ENCODE data around the gene PPARG. TPM values are rescaled to one million over a fixed set of nuclear protein-coding genes. Genes with fewer than 3 reads are reported as not detected.

PPARG gene
- total RNA-seq, 1 donor from 2014 or later: 3.2 TPM

DNA sequence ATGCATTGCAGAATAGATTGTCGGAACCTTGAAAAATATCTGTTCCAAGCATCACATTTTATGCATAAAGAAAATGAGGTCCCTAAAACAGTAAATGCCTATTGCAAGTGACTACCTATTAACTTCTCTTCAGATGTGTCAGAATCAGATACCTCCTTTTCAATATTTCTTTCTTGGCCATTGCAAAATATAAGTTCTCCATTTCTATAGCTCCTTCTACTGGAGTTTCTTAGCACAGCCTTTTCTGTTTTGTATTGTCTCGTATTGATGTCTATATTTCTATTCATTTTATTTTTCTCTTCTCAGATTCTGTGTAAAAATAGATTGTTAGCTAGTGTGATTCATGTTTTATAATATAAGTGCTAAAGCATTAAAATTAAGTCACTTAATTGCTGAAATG is 63.4 kb downstream of the PPARG start:
- Mint-ChIP-seq H3K27me3 (ENCODE audit: unreplicated experiment) (peaks cover 2% of the 10 kb centered on the region), H3K4me1 (ENCODE audit: unreplicated experiment) (no peaks in the 10 kb centered on the region), H3K27ac (ENCODE audit: unreplicated experiment) (no peak overlapping the region), H3K9me3 (ENCODE audit: unreplicated experiment) (no peaks in the 10 kb centered on the region), H3K4me3 (ENCODE audit: unreplicated experiment) (no peak overlapping the region), H3K36me3 (ENCODE audit: low read depth, unreplicated experiment) (no peaks in the 10 kb centered on the region)
- TF ChIP-seq, protein P1, sequence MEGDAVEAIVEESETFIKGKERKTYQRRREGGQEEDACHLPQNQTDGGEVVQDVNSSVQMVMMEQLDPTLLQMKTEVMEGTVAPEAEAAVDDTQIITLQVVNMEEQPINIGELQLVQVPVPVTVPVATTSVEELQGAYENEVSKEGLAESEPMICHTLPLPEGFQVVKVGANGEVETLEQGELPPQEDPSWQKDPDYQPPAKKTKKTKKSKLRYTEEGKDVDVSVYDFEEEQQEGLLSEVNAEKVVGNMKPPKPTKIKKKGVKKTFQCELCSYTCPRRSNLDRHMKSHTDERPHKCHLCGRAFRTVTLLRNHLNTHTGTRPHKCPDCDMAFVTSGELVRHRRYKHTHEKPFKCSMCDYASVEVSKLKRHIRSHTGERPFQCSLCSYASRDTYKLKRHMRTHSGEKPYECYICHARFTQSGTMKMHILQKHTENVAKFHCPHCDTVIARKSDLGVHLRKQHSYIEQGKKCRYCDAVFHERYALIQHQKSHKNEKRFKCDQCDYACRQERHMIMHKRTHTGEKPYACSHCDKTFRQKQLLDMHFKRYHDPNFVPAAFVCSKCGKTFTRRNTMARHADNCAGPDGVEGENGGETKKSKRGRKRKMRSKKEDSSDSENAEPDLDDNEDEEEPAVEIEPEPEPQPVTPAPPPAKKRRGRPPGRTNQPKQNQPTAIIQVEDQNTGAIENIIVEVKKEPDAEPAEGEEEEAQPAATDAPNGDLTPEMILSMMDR (IDR thresholded peaks at IDR 0.05; ENCODE audit: unreplicated experiment): no peak
- DNase-seq (ENCODE audit: low spot score): no peak

DNA sequence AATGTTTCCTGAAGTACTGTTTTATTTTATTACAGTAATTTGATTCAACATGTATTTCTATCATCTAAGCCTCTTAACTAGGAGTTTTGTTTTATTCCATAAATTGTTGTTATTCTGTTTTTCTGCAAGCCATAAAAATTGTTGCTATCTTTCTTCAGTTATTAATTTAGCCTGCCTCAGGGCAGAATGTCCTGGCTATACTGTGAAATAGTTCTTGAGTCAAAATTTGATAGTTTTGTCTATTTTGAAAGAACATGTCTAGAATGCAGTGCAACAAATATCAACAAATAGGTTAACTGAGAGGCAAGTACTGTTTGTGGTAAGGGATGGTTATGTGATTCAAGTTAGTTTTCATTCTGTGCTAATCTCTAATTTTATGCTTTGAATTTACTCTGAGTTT is 63.9 kb downstream of the PPARG start:
- H3K4me3 Mint-ChIP-seq (ENCODE audit: unreplicated experiment): no peak overlapping the region
- peaks cover 2% of the 10 kb centered on the region for H3K27me3 Mint-ChIP-seq (ENCODE audit: unreplicated experiment)
- TF ChIP-seq, protein P1 (IDR thresholded peaks at IDR 0.05; ENCODE audit: unreplicated experiment): no peak

DNA sequence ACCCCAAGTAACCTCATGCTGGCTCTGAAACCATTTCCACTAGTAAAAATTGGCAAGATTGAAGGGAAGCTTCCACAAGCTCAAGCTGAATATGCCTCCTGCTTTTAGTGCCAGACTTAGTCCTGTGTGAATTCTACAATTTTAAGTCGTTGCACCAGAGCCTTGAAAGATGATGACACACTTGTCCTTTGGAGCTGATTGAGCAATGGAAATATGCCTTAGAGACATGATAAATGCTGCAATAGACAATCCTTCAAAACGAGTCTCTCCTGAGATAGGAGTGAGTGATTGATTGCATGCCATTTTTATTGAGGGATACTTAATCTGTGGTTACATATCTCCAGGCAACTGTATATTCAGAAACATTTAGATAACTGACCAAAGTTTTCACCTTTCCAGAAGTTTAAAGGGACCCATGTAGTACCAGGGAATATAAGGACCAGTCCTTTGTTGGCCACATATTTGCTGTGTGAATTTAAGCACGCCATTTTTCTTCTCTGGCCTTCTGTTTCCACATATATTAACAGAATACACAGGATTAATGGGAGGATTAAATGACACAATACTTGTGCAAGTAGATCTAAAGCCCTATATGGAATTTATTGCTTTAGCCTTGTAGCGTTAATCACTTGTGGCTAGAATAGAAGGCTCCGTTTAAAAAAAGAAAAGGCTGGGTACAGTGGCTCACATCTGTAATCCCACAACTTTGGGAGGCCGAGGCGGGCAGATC is 65.1 kb downstream of the PPARG start:
- H3K36me3 Mint-ChIP-seq (ENCODE audit: low read depth, unreplicated experiment): no peaks in the 10 kb centered on the region
- DNase-seq (ENCODE audit: low spot score): no peak
- no peak overlapping the region for H3K4me3 Mint-ChIP-seq (ENCODE audit: unreplicated experiment)
- H3K9me3 Mint-ChIP-seq (ENCODE audit: unreplicated experiment): no peaks in the 10 kb centered on the region
- no peaks in the 10 kb centered on the region for H3K4me1 Mint-ChIP-seq (ENCODE audit: unreplicated experiment)
- no peak overlapping the region for H3K27ac Mint-ChIP-seq (ENCODE audit: unreplicated experiment)
- peaks cover 2% of the 10 kb centered on the region for H3K27me3 Mint-ChIP-seq (ENCODE audit: unreplicated experiment)
- TF ChIP-seq, protein P1 (IDR thresholded peaks at IDR 0.05; ENCODE audit: unreplicated experiment): no peak

More for the DNA sequence above, 63.9 kb downstream of the PPARG start:
- no peak for DNase-seq (ENCODE audit: low spot score)
- no peaks in the 10 kb centered on the region for H3K4me1 Mint-ChIP-seq (ENCODE audit: unreplicated experiment)
- H3K9me3 Mint-ChIP-seq (ENCODE audit: unreplicated experiment): no peaks in the 10 kb centered on the region
- no peak overlapping the region for H3K27ac Mint-ChIP-seq (ENCODE audit: unreplicated experiment)
- H3K36me3 Mint-ChIP-seq (ENCODE audit: low read depth, unreplicated experiment): no peaks in the 10 kb centered on the region

DNA sequence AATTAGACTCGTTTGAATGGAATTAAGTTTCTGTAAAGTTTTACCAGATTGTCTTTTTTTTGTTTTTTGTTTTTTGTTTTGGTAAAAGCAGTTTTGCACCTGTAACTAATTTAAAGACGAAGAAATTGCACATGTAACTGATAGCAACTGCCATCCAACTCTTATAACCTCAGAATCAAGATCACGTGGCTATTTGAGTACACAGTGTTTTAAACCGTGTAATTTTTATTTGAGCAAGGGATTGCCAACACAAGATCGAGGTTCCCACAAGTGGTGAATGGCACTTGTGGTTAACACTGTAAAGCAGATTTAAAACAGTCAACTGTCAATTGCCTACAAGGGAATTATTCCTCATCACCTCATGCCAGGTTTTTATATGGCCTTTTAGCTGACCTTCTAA is 67.3 kb downstream of the PPARG start:
- Mint-ChIP-seq H3K36me3 (ENCODE audit: low read depth, unreplicated experiment) (no peaks in the 10 kb centered on the region), H3K27me3 (ENCODE audit: unreplicated experiment) (peaks cover 2% of the 10 kb centered on the region), H3K9me3 (ENCODE audit: unreplicated experiment) (no peaks in the 10 kb centered on the region), H3K4me1 (ENCODE audit: unreplicated experiment) (no peaks in the 10 kb centered on the region), H3K4me3 (ENCODE audit: unreplicated experiment) (no peak overlapping the region), H3K27ac (ENCODE audit: unreplicated experiment) (no peak overlapping the region)
- DNase-seq (ENCODE audit: low spot score): no peak
- TF ChIP-seq, protein P1 (IDR thresholded peaks at IDR 0.05; ENCODE audit: unreplicated experiment): no peak

DNA sequence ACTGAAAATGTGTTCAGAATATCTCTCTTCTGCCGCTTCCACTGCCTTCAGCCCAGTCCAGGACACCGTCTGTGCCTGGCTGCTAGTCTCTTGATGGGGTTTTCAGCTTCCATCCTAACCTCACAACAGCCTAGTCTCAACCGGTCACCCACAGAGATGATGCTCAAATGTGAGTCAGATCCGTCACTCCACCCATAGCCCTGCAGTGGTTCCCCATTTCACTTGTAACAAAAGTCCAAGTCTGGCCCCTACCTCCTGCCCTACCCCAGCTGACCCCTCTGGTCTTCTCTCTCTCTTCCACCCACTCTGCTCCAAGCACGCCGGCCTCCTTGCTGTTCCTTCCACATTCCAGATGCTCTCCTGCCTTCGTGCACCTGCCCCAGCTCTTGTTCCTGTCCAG is 68.1 kb downstream of the PPARG start:
- H3K9me3 Mint-ChIP-seq (ENCODE audit: unreplicated experiment): no peaks in the 10 kb centered on the region
- H3K36me3 Mint-ChIP-seq (ENCODE audit: low read depth, unreplicated experiment): no peaks in the 10 kb centered on the region
- no peaks in the 10 kb centered on the region for H3K4me1 Mint-ChIP-seq (ENCODE audit: unreplicated experiment)
- DNase-seq (ENCODE audit: low spot score): no peak
- H3K4me3 Mint-ChIP-seq (ENCODE audit: unreplicated experiment): no peak overlapping the region
- peaks cover 2% of the 10 kb centered on the region for H3K27me3 Mint-ChIP-seq (ENCODE audit: unreplicated experiment)
- TF ChIP-seq, protein P1 (IDR thresholded peaks at IDR 0.05; ENCODE audit: unreplicated experiment): no peak
- H3K27ac Mint-ChIP-seq (ENCODE audit: unreplicated experiment): no peak overlapping the region
